Keratinocyte (primary cell): ENCODE data around the gene ZFYVE19. TPM values are rescaled to one million over a fixed set of nuclear protein-coding genes. Genes with fewer than 3 reads are reported as not detected.
"Not testable (repeated sequence)": the region's sequence is repeated elsewhere in the genome, so short reads cannot be mapped to it uniquely, and the experiment has no call there.

Experiments
- DNase-seq: peaks from one replicate; pipeline ENCODE4 v3.0.0-alpha.2; 2011; ENCODE audit warnings: low read depth, missing footprints, low spot score
- FAIRE-seq: peaks from 2 replicates; lab custom pipeline; 2011; peaks lifted over from hg19 to GRCh38; lab: Jason Lieb, UNC
- H2AFZ ChIP-seq: 2 replicates; pipeline ENCODE4 v1.6.0; 2012; ENCODE audit warnings: low read length, control low read depth, inconsistent platforms; ENCODE audit not compliant: control insufficient read depth
- H3K27ac ChIP-seq: 2 replicates; pipeline ENCODE4 v1.5.1; 2011; ENCODE audit warnings: low read length; ENCODE audit not compliant: control insufficient read depth, insufficient read depth
- H3K27me3 ChIP-seq: 3 replicates; pipeline ENCODE4 v1.6.0; 2011; ENCODE audit warnings: low read length; ENCODE audit not compliant: control insufficient read depth, insufficient read depth; ENCODE audit errors: extremely low read depth
- H3K36me3 ChIP-seq, 2 experiments: 2 replicates in 1 of 2; 3 replicates in 1 of 2; pipeline ENCODE4 v1.5.1; 2011; ENCODE audit warnings: low read length in 2 of 2, mild to moderate bottlenecking in 1 of 2; ENCODE audit not compliant: control insufficient read depth in 2 of 2, insufficient read depth in 2 of 2; ENCODE audit errors: extremely low read depth in 1 of 2
- H3K4me1 ChIP-seq: 3 replicates; pipeline ENCODE4 v1.5.1; 2011; ENCODE audit warnings: low read length; ENCODE audit not compliant: control insufficient read depth, insufficient read depth; ENCODE audit errors: extremely low read depth
- H3K4me2 ChIP-seq: 3 replicates; pipeline ENCODE4 v1.6.0; 2011; ENCODE audit warnings: low read depth, low read length; ENCODE audit not compliant: control insufficient read depth, insufficient read depth; ENCODE audit errors: extremely low read depth
- H3K4me3 ChIP-seq, 3 experiments: fragments of 200-600 bp in 1 of 3; sonication (generic) in 1 of 3; 2 replicates in 2 of 3; 3 replicates in 1 of 3; pipeline ENCODE4 v1.5.1; 2011 to 2016; ENCODE audit warnings: low read length in 3 of 3, mild to moderate bottlenecking in 3 of 3, control low read depth in 2 of 3, inconsistent platforms in 1 of 3, low read depth in 1 of 3, mixed read lengths in 1 of 3, mixed run types in 1 of 3, moderate library complexity in 1 of 3; ENCODE audit not compliant: control insufficient read depth in 2 of 3, insufficient read depth in 2 of 3; ENCODE audit errors: extremely low read depth in 1 of 3
- H3K79me2 ChIP-seq: 2 replicates; pipeline ENCODE4 v1.6.0; 2012; ENCODE audit warnings: low read length; ENCODE audit not compliant: control insufficient read depth, insufficient read depth
- H3K9ac ChIP-seq: 3 replicates; pipeline ENCODE4 v1.6.0; 2011; ENCODE audit warnings: low read length; ENCODE audit not compliant: control insufficient read depth, insufficient read depth; ENCODE audit errors: extremely low read depth
- H3K9me1 ChIP-seq: 3 replicates; pipeline ENCODE4 v1.6.0; 2011; ENCODE audit warnings: low read length; ENCODE audit not compliant: control insufficient read depth, insufficient read depth; ENCODE audit errors: extremely low read depth
- H3K9me3 ChIP-seq: 2 replicates; pipeline ENCODE4 v1.5.1; 2012; ENCODE audit warnings: low read depth, low read length; ENCODE audit not compliant: control insufficient read depth
- H4K20me1 ChIP-seq: 3 replicates; pipeline ENCODE4 v1.6.0; 2011; ENCODE audit warnings: low read length; ENCODE audit not compliant: control insufficient read depth, insufficient read depth; ENCODE audit errors: extremely low read depth
- EZH2 ChIP-seq: IDR thresholded peaks from one replicate; pipeline ENCODE4 v1.6.1; 2012; ENCODE audit warnings: inconsistent platforms, mild to moderate bottlenecking, low read length, moderate library complexity
- dilution Hi-C: fragments of 300-500 bp; cut with MboI; formaldehyde crosslinking; loops from one replicate; pipeline ENCODE4 v1.7.0; 2020; ENCODE audit warnings: low sequenced_read_pairs; ENCODE audit not compliant: extremely low pct_ligation_motif_present
- polyA plus RNA-seq, 5 experiments: library from polyadenylated mRNA; depleted of rRNA in 3 of 5; stranded (reverse) in 3 of 5; stranded (forward) in 1 of 5; unstranded in 1 of 5; fragments of >200 nt; gene quantifications; 1 replicate in 1 of 5; 2 replicates in 3 of 5; 3 replicates in 1 of 5; pipeline versions ENCODE4 v1.2.1 to v1.2.3, GENCODE V29; 2011 to 2012; ENCODE audit warnings: missing spikeins in 2 of 5, low read depth in 1 of 5, low replicate concordance in 1 of 5
- TF ChIP-seq, protein P1 (sequence below), 3 experiments: IDR thresholded peaks in 1 of 3; conservative IDR thresholded peaks in 1 of 3; optimal IDR thresholded peaks in 1 of 3; 2 replicates in 2 of 3; 3 replicates in 1 of 3; pipeline versions ENCODE3 to v1.5.1; 2011; ENCODE audit warnings: low read length in 3 of 3, mild to moderate bottlenecking in 3 of 3, moderate library complexity in 2 of 3, control low read depth in 1 of 3, inconsistent platforms in 1 of 3; ENCODE audit not compliant: insufficient read depth in 2 of 3; ENCODE audit errors: extremely low read depth in 1 of 3

ZFYVE19 gene
- polyA plus RNA-seq, 1 donor (not counting 4 experiments of a cell fraction or from before 2014, with no cell fraction given): 19.0 TPM

DNA sequence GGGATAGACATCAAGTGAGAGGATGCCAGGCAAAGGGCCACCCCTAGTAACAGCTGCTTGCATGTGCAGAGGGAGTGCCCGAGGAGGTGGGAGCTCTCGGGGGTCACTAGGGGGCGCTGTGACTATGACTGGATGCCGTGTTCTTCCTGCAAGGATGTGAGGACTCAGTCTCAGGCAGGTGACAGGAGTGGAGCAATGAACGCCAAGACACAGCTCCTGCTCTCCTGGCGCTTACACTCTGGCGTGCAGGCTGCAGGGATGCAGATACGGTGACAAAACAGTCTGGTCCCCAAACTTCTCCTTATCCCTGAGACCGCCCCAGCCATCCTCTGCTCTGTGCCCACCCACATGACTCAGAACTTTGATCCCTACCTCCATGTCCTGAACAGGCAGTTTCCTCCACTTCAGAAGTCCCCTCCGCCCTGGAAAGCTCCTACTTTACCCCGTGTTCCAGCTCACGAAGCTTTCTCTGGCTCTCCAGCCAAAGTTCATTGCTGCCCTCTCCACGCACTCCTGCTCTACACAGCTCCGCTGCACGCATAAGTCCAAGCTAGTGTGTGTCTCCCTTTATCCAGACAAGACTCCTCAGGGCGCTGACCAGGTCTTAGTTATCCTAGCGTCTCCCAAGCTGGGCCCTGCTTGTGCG lies 52.4 kb downstream of the ZFYVE19 start:
- H2AFZ ChIP-seq: no peak overlapping the region
- dilution Hi-C loops: no loop called here
- peaks cover 12% of the 10 kb centered on the region for H3K4me1 ChIP-seq
- no peaks in the 10 kb centered on the region for H3K27me3 ChIP-seq
- FAIRE-seq (peak; percentile 73), DNase-seq (no peak)
- TF ChIP-seq EZH2: no peak
- TF ChIP-seq, protein P1, sequence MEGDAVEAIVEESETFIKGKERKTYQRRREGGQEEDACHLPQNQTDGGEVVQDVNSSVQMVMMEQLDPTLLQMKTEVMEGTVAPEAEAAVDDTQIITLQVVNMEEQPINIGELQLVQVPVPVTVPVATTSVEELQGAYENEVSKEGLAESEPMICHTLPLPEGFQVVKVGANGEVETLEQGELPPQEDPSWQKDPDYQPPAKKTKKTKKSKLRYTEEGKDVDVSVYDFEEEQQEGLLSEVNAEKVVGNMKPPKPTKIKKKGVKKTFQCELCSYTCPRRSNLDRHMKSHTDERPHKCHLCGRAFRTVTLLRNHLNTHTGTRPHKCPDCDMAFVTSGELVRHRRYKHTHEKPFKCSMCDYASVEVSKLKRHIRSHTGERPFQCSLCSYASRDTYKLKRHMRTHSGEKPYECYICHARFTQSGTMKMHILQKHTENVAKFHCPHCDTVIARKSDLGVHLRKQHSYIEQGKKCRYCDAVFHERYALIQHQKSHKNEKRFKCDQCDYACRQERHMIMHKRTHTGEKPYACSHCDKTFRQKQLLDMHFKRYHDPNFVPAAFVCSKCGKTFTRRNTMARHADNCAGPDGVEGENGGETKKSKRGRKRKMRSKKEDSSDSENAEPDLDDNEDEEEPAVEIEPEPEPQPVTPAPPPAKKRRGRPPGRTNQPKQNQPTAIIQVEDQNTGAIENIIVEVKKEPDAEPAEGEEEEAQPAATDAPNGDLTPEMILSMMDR (optimal IDR thresholded peaks at IDR 0.05 in 1 of 3, IDR thresholded peaks at IDR 0.05 in 1 of 3, conservative IDR thresholded peaks at IDR 0.05 in 1 of 3; ENCODE audit: extremely low read depth in 1 of 3, insufficient read depth in 2 of 3, low read length in 3 of 3): peak; percentile 90 to 98 (median 93)
- no peaks in the 10 kb centered on the region for H3K9me3 ChIP-seq
- H3K4me2 ChIP-seq: no peak overlapping the region
- no peak overlapping the region for H3K9ac ChIP-seq
- no peaks in the 10 kb centered on the region for H3K79me2 ChIP-seq
- H3K9me1 ChIP-seq: no peaks in the 10 kb centered on the region
- no peak overlapping the region for H3K27ac ChIP-seq
- H4K20me1 ChIP-seq: no peaks in the 10 kb centered on the region
- no peak overlapping the region for H3K4me3 ChIP-seq
- peaks cover 29 to 34% of the 10 kb centered on the region in 2 experiments for H3K36me3 ChIP-seq

GRCh38 chr15:40861147-40861546 lies 54.3 kb downstream of the ZFYVE19 start:
- Histone ChIP-seq H3K4me1 (peaks cover 21% of the 10 kb centered on the region), H3K36me3 (peaks cover 16 to 19% of the 10 kb centered on the region in 2 experiments)
- H3K27ac ChIP-seq, H3K9ac ChIP-seq, H3K4me2 ChIP-seq, H3K79me2 ChIP-seq, H3K9me1 ChIP-seq, H3K27me3 ChIP-seq, H3K9me3 ChIP-seq, H2AFZ ChIP-seq, DNase-seq, FAIRE-seq, H4K20me1 ChIP-seq, dilution Hi-C loops, H3K4me3 ChIP-seq: not testable (repeated sequence)
